NOMO-1 treated with DMSO at 0.1 percent for 48 hours (cell line): ENCODE results near the gene PLEKHN1.
"Not testable (repeated sequence)": the region's sequence is repeated elsewhere in the genome, so short reads cannot be mapped to it uniquely, and the experiment has no call there.

Experiments
- DNase-seq: peaks from one replicate; lab custom pipeline; 2025; ENCODE audit not compliant: unreplicated experiment; lab: John Stamatoyannopoulos, UW

The PLEKHN1 gene

DNA sequence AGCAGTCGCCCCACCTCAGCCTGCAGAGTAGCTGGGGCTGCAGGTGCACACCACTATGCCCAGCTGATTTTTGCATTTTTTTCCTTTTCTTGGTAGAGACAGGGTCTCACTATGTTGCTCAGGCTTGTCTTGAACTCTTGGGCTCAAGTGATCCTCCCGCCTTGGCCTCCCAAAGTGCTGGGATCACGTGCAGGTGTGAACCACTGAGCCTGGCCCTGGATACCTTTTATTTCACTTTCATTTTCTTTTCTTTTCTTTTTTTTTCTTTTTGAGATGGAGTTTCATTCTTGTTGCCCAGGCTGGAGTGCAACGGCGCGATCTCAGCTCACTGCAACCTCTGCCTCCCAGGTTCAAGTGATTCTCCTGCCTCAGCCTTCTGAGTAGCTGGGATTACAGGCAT is 25.0 kb downstream of the PLEKHN1 start:
- DNase-seq: not testable (repeated sequence)

GRCh38 chr1:991895-992294 is 25.6 kb downstream of the PLEKHN1 start:
- DNase-seq: no peak

DNA sequence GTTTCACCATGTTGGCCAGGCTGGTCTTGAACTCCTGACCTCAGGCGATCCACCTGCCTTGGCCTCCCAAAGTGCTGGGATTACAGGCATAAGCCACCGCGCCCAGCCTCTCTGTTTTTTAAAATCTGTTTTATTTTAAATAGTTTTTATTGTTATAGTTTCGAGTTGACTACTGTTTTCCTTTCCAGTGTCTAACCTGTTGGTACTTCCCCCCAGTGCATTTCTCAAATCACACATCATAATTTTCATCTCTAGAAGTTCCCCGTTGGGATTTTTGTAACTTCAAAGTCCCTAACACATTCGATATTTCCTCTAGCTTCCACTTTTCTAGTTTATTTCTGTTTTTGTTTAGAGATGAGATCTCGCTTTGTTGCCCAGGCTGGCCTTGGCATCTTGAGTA is 26.1 kb downstream of the PLEKHN1 start:
- no peak for DNase-seq

DNA sequence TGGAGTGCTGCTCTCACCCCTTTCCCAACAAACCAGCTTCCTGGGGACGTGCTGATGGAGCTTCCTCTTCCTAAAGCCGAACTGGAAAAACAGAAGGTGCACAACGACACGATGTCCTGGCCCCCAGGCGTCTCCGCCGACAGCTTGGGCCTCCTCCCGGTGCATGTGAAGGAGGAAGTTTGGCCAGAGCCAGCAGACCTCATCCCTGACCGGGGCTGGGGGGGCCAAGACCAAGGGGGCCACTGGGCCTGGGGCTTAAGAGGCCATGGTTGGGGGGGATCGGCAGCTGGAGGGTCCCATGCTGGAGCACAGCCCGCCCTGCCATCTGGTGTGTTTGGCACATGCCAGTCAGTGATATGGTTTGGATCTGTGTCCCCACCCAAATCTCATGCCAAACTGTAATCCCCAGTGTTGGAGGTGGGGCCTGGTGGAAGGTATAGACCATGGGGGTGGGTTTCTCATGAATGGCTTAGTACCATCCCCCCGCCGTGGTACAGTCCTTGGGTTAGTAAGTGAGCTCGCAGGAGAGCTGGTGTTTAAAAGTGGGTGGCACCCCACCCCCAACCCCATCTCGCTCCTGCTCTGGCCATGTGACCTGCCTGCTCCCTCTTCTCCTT is 27.2 kb downstream of the PLEKHN1 start:
- DNase-seq: no peak

DNA sequence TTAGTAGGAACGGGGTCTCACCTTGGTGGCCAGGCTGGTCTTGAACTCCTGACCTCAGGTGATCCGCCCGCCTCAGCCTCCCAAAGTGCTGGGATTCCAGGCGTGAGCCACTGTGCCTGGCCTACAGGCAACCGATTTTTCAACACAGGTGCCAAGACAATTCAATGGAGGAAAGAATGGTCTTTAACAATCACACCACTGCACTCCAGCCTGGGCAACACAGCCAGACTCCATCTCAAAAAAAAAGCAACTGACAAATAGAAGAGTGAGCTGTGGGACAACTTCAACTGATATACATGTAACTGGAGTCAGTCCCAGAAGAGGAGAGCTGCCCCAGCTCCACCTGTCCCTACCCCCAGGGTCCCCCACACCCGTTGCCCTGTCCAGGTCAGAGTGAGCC is 28.3 kb downstream of the PLEKHN1 start:
- not testable (repeated sequence) for DNase-seq

DNA sequence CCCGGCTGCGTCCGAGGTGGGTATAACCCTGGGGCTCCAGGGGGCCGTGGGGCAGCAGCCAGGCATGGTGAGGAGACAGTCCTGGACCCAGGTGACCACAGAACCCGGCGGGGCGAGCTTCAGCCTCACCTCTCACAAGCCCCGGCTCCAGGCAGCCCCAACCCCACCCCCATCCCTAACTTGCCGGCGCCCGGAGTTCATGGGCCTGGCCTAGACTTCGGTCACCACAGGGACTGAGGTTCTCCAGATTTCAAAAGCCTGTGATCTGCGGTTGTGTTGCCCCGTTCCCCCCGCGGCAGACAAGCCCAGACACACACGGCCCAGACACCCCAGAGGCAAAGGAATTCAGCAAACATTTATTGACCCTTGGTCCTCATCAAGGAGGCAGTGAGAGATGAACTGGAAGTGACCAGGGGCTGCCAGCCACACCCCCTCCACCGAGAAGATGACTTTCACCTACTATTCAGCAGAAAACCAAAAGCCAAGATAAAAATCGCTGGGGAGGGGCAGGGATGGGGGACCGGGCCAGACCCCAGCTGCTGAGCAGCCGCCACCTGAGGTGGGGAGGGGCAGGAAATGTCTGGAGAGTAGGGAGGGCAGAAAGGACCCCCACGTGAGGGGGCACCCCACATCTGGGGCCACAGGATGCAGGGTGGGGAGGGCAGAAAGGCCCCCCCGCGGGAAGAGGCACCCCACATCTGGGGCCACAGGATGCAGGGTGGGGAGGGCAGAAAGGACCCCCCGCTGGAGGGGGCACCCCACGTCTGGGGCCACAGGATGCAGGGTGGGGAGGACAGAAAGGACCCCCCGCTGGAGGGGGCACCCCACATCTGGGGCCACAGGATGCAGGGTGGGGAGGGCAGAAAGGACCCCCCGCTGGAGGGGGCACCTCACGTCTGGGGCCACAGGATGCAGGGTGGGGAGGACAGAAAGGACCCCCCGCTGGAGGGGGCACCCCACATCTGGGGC is 29.7 kb downstream of the PLEKHN1 start:
- DNase-seq: no peak

GRCh38 chr1:996851-997712 is 30.8 kb downstream of the PLEKHN1 start:
- DNase-seq: no peak

DNA sequence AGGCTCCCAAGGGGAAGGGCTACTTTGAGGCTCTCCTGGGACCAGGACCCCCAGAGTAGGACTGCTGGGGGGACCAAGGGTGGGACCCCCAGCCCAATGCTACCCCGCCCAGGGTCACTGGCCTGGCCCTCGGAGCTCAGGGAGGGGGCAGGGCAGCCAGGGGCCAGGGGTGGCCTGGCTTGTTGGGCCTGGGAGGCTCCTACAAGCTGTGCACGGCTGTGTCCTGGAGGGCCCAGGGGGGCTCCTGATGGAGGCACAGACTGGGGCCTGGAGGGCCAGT is 31.4 kb downstream of the PLEKHN1 start:
- DNase-seq: no peak

DNA sequence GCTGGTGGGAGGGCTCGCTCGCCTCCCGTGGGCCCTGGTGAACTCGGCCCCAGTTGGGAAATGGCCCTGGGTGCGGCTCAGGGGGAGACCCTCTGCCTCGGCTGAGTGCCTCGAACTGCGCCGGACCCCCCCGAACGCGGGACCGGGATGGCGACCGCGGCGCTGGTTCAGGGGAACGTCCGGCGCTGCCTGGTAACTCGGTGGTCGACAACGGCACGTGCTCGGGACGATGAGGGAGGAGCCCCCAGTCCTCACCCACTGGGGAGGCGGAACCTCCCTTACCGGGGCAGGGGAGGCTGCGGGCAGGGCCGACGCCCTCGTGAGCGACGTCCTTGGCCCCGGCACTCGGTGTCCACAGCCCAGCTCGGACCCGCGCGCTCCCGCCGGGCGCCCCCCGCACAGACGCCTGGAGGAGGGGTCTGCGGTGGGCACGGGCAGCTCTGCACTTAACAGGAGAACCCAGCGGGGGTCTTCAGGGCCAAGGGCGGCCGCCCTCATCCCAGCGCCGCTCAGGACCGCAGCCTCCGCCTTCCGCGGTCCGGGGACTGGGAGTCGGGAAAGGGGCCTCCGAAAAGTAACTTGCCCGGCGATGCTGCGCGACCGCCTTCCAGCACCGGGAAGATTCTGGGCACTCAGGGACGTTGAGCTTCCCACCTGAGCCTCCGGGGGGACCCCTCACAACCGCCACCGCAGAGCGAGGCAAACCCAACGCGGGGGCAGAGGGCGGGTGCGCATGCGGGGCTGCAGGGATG is 31.9 kb downstream of the PLEKHN1 start:
- DNase-seq: no peak

GRCh38 chr1:998745-998994 is 32.4 kb downstream of the PLEKHN1 start:
- DNase-seq: no peak

DNA sequence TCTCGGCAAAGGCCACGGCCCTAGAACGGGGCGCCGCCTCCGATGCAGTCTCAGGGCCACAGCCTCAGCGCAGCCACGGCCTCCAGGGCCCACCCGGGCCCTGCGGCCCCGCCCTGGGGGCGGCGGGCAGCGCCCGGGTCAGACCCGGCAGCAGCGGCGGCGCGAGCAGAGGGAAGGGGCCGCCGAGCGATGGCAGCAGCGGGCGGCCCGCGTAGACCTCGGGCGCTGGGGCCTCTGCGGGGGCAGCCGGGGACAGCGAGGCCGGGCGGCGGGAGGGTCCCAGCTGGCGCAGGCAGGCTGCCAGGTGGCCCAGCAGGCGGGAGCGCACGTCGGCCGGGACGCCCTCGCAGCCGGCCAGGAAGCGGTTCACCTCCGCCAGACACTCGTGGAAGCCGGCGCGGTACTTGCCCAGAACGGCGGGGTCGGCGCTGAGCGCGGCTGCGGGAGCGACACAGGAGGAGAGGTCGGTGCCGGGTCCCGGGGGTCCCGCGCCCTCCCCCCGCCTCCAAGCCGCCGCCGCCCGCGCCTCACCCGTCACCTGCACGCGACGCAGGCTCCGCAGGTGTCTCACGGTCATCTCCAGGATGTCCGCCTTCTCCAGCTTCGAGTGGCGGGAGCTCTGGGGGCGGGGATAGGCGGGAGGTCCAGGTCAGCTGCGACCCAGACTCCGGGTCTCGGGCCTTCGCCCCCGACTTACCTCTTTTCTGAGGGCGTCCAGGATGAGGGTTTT is 32.9 kb downstream of the PLEKHN1 start:
- DNase-seq: no peak

DNA sequence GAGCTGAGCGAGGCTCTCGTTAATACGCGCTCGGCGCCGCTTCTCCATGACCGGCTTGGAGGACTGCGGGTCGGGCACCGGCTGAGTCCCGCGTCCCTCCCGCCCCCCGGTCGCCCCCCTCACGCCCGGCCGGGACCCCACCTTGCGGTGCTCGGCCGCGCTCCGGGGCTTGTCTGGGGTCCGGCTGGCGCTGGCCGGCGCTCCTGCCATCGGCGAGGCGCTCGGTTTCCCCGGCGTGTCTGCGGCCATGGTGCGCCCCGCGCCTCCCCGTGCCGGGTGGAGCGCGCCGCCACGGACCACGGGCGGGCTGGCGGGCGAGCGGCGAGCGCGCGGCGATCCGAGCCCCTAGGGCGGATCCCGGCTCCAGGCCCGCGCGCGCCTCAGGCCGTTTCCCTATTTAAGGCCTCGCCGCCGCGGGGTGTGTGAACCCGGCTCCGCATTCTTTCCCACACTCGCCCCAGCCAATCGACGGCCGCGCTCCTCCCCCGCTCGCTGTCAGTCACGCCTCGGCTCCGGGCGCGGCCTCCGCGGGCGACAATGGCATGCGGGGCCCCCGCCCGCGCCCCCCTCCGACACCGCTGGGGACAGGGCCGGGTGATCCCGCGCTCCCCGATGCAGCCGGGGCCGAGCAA is 33.6 kb downstream of the PLEKHN1 start, which contains the start of gene HES4:
HES4 (minus strand) TSS at position 373 of the 632 bp plus-strand sequence; CDS start at position 249, 124 bp downstream.
- DNase-seq: peak; percentile 61

DNA sequence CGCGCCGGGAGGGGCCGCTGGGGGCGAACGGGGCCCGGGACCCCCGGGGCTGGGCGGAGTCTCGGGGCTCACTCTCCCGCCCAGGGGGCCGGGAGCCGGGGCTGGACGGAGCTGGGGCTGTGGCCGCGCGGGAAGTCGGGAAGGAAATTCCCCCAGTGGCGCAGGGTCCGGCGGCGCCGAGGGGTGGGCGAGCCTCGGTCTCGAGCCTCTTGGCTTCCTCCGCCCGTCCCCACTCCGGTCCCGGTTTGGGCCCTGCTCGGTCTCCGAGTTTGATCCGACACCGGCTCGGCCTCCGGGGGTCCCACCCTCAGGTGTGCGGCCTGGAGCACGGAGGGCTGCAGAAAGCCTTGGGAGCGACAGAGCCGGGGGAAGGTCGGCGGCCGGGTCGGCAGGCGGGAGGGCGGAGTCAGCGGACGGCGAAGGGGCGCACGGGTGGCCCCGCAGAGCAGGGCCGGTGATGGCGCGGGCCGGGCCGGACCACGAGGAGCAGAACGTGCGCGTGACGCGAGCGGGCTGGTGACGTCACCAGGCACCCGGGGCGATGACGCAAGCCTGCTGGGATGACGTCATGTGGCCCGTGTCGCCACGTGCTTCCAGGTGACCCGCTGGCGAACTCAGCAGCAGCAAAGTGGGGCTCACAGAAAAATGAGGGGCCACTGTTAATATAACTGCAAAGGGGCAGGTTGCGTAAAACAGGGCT is 34.2 kb downstream of the PLEKHN1 start:
- DNase-seq: no peak

- no peak for DNase-seq
These were observed 34.9 kb downstream of the PLEKHN1 start for GRCh38 chr1:1001057-1001783.

GRCh38 chr1:1003618-1004419 is 37.5 kb downstream of the PLEKHN1 start:
- no peak for DNase-seq

DNA sequence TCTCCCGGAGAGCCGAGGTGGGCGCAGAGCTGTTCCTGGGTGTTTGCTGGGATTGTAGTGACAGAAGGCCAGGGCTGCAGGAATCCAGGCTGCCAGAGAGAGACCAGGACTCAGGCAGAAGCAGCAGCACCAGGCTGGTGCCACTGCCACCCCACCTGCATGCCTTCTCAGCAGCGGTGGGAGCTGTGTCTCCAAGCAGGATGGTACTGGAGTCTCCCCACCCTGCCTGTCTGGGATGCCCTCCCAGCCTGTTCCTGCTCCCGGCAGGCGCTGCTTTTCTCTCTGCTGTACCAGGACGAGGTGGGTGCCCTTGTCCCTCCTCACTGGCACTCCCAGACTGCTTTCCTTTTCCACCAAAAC is 38.1 kb downstream of the PLEKHN1 start:
- DNase-seq: no peak

DNA sequence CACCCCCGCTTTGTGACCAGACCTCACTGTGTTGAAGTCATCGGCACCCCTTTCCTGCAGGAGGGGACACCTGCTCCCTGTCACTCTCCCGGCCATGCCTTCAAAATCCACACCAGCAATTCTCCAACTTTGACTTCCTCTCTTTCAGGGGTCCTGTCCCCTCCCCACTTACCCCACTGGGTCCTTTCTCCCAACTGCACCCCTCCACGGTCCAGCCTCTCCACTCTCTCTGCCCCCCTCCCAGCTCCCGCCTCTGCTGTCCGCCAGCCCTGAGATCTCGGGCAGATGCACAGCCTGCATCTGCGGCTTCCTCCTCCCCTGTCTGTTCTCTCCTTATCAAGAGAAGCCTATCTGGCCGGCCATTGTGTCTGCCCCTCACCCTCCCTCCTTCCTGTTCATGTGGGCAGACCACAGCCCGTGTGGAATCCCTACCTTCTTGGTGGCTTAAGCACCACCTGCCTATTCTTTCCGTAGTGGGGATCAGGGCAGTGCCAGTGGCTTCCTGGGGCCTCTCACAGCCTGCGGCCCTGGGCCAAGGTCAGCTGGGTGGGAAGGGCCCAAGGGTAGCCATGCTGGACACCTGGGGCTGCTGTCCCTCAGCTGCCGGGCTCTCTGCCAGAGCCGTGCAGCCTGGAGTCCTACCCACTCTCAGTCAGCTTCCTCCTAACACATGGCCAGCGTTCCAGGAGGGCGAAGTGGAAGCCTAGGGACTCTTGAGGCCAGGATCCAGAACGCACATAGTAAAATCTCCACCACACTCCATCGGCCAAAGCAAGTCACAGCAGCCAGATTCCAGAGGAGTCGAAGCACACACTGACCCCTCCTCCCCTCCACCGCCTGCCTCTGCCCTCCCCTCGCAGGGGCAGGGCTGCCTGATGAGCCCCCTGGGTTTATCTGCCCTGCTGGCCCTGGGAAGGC is 38.8 kb downstream of the PLEKHN1 start:
- DNase-seq: no peak
